Duodenal mucosa (tissue), 2 donors: ENCODE measurements around the gene TIMMDC1.

Experiments used
- H3K27ac ChIP-seq: one replicate; pipeline ENCODE4 v1.7.0; 2013; ENCODE audit warnings: low read depth, low read length
- H3K27me3 ChIP-seq, 2 donors: one replicate each; pipeline ENCODE4 v1.7.0; 2013; ENCODE audit warnings: low read length in 2 of 2, control low read depth in 1 of 2; ENCODE audit not compliant: insufficient read depth in 2 of 2, control insufficient read depth in 1 of 2
- H3K36me3 ChIP-seq, 2 donors: one replicate each; pipeline ENCODE4 v1.7.0; 2013; ENCODE audit warnings: low read length in 2 of 2, control low read depth in 1 of 2; ENCODE audit not compliant: insufficient read depth in 2 of 2, control insufficient read depth in 1 of 2
- H3K4me1 ChIP-seq, 2 donors: one replicate each; pipeline ENCODE4 v1.7.0; 2013; ENCODE audit warnings: low read length in 2 of 2, control low read depth in 1 of 2; ENCODE audit not compliant: insufficient read depth in 2 of 2, control insufficient read depth in 1 of 2
- H3K4me3 ChIP-seq, 2 donors: one replicate each; pipeline ENCODE4 v1.7.0; 2013; ENCODE audit warnings: low read length in 2 of 2, low read depth in 1 of 2
- H3K9ac ChIP-seq, 2 donors: one replicate each; pipeline ENCODE4 v1.7.0; 2013; ENCODE audit warnings: low read length in 2 of 2, low read depth in 1 of 2
- H3K9me3 ChIP-seq, 2 donors: one replicate each; pipeline ENCODE4 v1.7.0; 2013; ENCODE audit warnings: low read length in 2 of 2, control low read depth in 1 of 2; ENCODE audit not compliant: control insufficient read depth in 1 of 2

Gene TIMMDC1

DNA sequence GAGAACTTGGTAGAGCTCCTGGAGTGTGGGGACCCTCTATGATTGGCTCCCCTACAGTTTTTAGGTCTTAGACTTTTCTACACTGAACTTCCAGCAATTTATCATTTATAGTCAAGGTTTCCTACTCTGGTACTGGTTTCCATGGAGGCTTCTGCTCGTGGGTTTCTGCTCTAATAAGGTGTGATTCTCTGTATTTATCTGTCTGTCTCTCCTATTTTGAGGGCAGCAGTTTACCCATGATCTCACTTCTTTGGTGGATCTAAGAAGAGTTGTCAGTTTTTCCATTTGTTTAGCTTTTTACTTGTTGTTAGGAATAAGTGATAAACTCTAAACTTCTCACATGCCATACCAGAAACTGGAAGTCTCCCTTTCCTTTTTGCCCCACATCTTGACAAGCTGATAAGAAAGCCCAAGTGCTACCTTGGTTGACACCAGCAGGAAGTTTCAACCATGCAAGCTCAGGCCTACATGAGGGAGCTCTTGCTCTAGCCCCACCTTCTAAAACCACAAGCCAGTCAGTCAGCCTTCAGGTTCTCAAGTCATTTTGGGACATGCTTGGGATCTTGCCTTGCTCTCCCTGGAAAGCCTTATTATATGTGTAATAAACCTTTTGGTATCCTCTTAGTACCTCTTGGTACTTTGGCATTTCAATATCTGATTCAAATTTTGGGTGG lies 10.0 kb downstream of the TIMMDC1 start:
- H3K9me3 ChIP-seq = no peaks in the 10 kb centered on the region
- no peaks in the 10 kb centered on the region for H3K27me3 ChIP-seq
- H3K9ac ChIP-seq = no peak overlapping the region
- no peak overlapping the region for H3K4me3 ChIP-seq
- peaks cover 12 to 24% of the 10 kb centered on the region in 2 donors for H3K36me3 ChIP-seq
- H3K4me1 ChIP-seq = peaks cover 0 to 4% of the 10 kb centered on the region in 2 donors
- H3K27ac ChIP-seq = no peak overlapping the region

DNA sequence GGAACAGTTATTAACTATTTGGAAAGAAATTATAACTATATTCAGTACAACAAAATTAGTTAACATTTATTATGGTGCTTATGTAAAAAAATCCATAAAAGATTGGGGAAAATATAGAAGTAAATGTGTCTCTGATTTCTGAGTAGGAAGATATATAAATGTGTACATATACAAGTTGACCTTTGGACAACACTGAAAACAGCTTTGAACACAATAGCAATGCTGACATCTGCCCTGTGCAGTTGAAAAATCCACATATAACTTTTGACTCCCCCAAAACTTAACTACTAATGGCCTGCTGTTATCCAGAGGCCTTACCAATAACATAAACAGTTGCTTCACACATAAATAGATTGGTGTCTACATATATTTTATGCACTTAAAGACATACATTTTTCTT lies 12.3 kb downstream of the TIMMDC1 start:
- Histone ChIP-seq H3K9me3 (no peaks in the 10 kb centered on the region), H3K9ac (no peak overlapping the region), H3K4me1 (peaks cover 0 to 4% of the 10 kb centered on the region in 2 donors), H3K27ac (no peak overlapping the region), H3K27me3 (no peaks in the 10 kb centered on the region), H3K36me3 (peaks cover 15 to 20% of the 10 kb centered on the region in 2 donors), H3K4me3 (no peak overlapping the region)

DNA sequence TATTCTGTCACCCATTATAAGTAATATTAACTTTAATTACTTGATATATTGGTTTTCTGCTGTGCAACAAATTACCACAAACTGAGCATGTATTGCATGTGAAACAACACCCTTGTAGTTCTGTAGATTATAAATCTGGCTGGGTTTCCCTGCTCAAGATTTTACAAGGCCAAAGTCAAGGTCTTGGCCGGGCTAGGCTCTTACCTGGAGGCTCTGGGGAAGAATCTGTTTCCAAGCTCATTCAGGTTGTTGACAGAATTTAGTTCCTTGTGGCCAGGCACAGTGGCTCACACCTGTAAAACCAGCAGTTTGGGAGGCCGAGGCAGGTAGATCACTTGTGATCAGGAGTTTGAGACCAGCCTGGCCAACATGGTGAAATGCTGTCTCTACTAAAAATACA lies 16.3 kb downstream of the TIMMDC1 start:
- Histone ChIP-seq H3K4me3 (no peak overlapping the region), H3K36me3 (peaks cover 24 to 43% of the 10 kb centered on the region in 2 donors), H3K27me3 (no peaks in the 10 kb centered on the region), H3K27ac (no peak overlapping the region), H3K4me1 (no peaks in the 10 kb centered on the region), H3K9ac (no peak overlapping the region), H3K9me3 (no peaks in the 10 kb centered on the region)

DNA sequence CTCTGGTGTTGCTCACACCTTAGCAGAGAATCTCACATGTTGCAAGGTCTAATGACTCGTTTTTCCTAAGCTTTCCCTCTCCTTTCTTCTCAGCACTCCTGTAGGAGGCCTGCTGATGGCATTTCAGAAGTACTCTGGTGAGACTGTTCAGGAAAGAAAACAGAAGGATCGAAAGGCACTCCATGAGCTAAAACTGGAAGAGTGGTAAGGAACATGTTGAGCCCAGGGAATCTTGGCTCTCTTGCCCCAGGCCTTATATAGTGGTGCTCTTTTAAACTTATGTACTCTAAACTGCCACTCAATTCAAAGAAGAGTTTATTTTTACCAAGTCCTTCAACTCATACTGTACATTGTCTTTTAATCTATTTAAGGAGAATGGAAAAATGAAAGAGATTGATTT lies 18.8 kb downstream of the TIMMDC1 start:
- no peaks in the 10 kb centered on the region for H3K27me3 ChIP-seq
- H3K9me3 ChIP-seq = no peaks in the 10 kb centered on the region
- no peak overlapping the region for H3K4me3 ChIP-seq
- H3K36me3 ChIP-seq = peaks cover 30 to 57% of the 10 kb centered on the region in 2 donors
- H3K9ac ChIP-seq = no peak overlapping the region
- no peak overlapping the region for H3K27ac ChIP-seq
- H3K4me1 ChIP-seq = no peaks in the 10 kb centered on the region

DNA sequence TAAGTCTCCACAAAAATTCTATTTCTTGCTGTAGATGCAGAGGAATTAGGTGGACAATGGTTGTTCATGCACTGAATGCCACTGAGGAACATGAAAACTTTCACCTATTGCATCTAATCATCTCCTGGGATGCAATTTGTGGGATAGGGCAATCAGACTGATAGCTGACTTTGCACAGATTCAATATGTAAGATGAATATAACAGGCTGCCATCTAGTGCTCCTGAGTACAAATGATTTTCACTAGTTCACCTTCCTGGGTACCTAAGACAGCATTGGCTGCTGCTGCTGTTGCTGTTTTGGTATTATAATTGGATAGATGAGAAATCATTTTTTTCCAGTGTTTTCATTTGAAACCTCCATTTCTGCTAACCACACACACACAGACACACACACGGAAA lies 19.7 kb downstream of the TIMMDC1 start:
- Histone ChIP-seq H3K9me3 (no peaks in the 10 kb centered on the region), H3K4me1 (no peaks in the 10 kb centered on the region), H3K4me3 (no peak overlapping the region), H3K27ac (no peak overlapping the region), H3K27me3 (no peaks in the 10 kb centered on the region), H3K9ac (no peak overlapping the region), H3K36me3 (peaks cover 33 to 63% of the 10 kb centered on the region in 2 donors)

DNA sequence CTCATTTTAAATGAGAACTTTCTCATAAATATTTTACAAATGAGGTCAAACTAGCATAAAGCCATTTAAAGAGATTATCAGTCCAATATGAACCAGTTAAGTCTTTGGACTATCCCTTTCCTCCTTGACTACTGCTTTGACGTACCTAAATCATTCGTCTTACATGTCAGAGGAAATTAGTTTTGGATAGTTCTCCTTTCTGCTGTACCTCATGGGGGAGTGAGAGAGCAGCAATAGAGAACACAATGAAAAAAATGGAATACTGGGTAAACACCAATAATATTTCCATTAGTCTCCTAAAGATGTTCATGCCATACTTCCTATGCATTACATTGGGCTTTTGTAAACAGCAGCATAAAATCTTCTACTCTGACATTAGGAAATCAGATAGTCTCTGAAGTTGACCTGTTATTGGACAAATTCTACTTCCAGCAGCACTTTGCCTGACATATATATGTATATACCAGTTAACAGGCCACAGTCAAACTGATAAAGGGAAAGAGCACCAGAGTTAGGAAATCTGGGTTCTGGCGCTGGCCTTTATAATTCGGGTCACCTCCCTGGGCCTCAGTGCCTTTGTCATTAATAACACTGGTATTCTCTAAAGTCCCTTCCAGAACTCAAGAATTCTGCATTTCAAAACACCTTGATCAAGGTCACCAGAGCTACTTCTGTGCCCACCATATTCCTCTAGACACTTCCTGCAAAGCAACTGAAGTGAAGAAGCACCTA lies 26.8 kb downstream of the TIMMDC1 start:
- H3K36me3 ChIP-seq = peaks cover 15 to 37% of the 10 kb centered on the region in 2 donors
- H3K4me1 ChIP-seq = no peaks in the 10 kb centered on the region
- no peak overlapping the region for H3K9ac ChIP-seq
- no peaks in the 10 kb centered on the region for H3K9me3 ChIP-seq
- no peak overlapping the region for H3K27ac ChIP-seq
- H3K4me3 ChIP-seq = no peak overlapping the region
- no peaks in the 10 kb centered on the region for H3K27me3 ChIP-seq

DNA sequence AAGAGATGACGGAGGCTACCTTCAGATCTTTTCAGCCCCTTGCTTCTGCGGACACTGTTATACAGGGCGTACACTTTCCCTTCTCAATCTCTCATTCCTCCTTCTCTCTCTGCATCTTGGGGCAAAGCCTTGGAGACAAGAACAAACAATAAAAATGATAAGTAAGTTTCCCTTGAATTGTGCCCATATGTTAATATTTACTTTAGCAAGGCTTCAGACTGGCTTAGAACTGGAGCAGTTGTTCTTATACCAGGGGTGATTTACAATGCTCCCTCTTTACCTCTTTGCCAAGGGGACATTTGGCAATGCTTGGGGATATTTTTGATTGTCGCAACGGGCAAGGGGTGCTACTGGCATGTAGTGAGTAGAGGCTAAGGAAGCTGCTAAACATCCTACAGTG lies 29.4 kb downstream of the TIMMDC1 start:
- no peak overlapping the region for H3K9ac ChIP-seq
- no peaks in the 10 kb centered on the region for H3K27me3 ChIP-seq
- H3K9me3 ChIP-seq = no peaks in the 10 kb centered on the region
- H3K4me1 ChIP-seq = no peaks in the 10 kb centered on the region
- H3K4me3 ChIP-seq = no peak overlapping the region
- peaks cover 10 to 23% of the 10 kb centered on the region in 2 donors for H3K36me3 ChIP-seq
- no peak overlapping the region for H3K27ac ChIP-seq

DNA sequence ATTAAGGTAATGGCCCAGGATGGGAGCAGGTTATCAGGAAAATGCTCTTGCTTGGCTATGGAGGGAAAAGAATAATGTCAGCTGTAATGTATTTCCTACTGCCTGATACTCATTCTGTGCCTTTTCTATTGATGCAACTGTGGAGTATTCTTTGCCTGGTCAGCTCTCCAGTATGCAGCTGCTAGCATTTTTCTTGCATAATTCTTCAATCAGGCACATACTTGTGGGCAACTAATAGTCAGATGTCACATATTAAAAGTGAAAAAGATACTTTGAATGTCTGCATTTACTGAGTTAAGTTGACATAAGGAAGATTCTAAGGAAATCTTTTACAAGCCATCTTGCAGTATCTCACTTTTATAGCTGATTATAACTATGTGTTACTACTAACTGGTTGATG lies 31.5 kb downstream of the TIMMDC1 start:
- Histone ChIP-seq H3K27ac (no peak overlapping the region), H3K9ac (no peak overlapping the region), H3K27me3 (no peaks in the 10 kb centered on the region), H3K9me3 (no peaks in the 10 kb centered on the region), H3K4me1 (no peaks in the 10 kb centered on the region), H3K4me3 (no peak overlapping the region), H3K36me3 (peaks cover 0 to under 1% of the 10 kb centered on the region in 2 donors)

DNA sequence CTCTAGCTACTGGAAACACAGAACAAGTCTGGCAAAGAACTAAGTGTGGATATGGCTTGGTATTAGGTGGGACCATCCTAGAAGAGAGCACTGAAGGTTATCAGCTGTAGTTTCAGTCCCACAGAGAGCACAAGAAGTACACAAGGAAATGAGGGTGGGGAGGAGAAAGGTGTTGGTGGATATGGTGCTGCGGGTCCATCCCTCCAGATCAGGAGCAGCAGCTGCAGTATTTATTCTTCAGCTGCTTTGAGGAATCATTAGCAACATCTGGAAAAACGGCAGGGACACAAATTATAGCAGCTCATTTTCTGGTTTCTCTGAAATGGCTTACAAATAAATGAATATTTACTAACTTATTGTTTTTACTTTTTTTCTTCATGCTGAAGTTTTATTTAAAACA lies 32.1 kb downstream of the TIMMDC1 start:
- H3K9ac ChIP-seq = no peak overlapping the region
- no peaks in the 10 kb centered on the region for H3K36me3 ChIP-seq
- H3K27me3 ChIP-seq = no peaks in the 10 kb centered on the region
- H3K4me3 ChIP-seq = no peak overlapping the region
- H3K27ac ChIP-seq = no peak overlapping the region
- no peaks in the 10 kb centered on the region for H3K4me1 ChIP-seq
- H3K9me3 ChIP-seq = no peaks in the 10 kb centered on the region

DNA sequence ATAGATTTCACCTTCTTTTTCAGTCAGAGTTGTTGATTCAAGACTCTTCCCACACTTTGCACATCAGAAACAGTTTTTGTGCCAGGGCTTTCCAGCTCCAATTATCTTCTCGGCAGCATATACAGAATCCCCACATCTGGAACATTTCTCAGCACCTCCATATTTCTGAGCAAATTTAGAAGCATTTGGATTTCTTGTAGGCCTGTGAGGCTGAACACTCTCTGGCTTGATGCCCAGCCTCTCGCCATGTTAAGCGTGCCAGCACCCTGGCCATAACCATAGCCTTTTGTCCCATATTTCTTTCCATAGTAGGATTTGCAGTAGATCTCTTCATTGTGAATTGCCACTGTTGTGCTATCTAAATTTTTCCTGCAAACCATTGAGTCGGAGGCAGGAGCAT lies 32.8 kb downstream of the TIMMDC1 start:
- H3K27me3 ChIP-seq = no peaks in the 10 kb centered on the region
- no peaks in the 10 kb centered on the region for H3K4me1 ChIP-seq
- H3K9ac ChIP-seq = no peak overlapping the region
- no peak overlapping the region for H3K27ac ChIP-seq
- no peak overlapping the region for H3K4me3 ChIP-seq
- no peaks in the 10 kb centered on the region for H3K36me3 ChIP-seq
- no peaks in the 10 kb centered on the region for H3K9me3 ChIP-seq
